Neutrophil (primary cell): ENCODE results near the gene TRMT6.

ENCODE experiments used
- H3K27ac ChIP-seq: fragments of 200-600 bp; sonication (generic); 2 replicates; pipeline ENCODE4 v1.5.1; 2016; ENCODE audit warnings: mild to moderate bottlenecking, moderate library complexity
- H3K27me3 ChIP-seq: fragments of 200-600 bp; sonication (generic); 2 replicates; pipeline ENCODE4 v1.6.0; 2016; ENCODE audit warnings: mild to moderate bottlenecking
- H3K36me3 ChIP-seq: fragments of 200-600 bp; sonication (generic); 2 replicates; pipeline ENCODE4 v1.5.1; 2017
- H3K4me1 ChIP-seq, 2 experiments: fragments of 200-600 bp in 1 of 2; sonication (generic) in 1 of 2; 1 replicate in 1 of 2; 2 replicates in 1 of 2; pipeline versions ENCODE4 v1.5.1 to v1.6.1; 2013 to 2016; ENCODE audit warnings: low read depth in 1 of 2, low read length in 1 of 2, mild to moderate bottlenecking in 1 of 2, moderate library complexity in 1 of 2; ENCODE audit not compliant: control insufficient read depth in 1 of 2, insufficient read depth in 1 of 2
- H3K4me3 ChIP-seq, 2 experiments: fragments of 200-600 bp in 1 of 2; sonication (generic) in 1 of 2; 1 replicate in 1 of 2; 2 replicates in 1 of 2; pipeline ENCODE4 v1.5.1; 2013 to 2016; ENCODE audit warnings: low read depth in 1 of 2, low read length in 1 of 2, mild to moderate bottlenecking in 1 of 2, moderate library complexity in 1 of 2
- H3K9me3 ChIP-seq: fragments of 200-600 bp; sonication (generic); 2 replicates; pipeline ENCODE4 v1.5.1; 2016
- TF ChIP-seq, protein P1 (sequence below): fragments of 200-600 bp; sonication (generic); IDR thresholded peaks from 2 replicates; pipeline ENCODE4 v1.5.1; 2016; ENCODE audit warnings: antibody characterized with exemption

The TRMT6 gene

DNA sequence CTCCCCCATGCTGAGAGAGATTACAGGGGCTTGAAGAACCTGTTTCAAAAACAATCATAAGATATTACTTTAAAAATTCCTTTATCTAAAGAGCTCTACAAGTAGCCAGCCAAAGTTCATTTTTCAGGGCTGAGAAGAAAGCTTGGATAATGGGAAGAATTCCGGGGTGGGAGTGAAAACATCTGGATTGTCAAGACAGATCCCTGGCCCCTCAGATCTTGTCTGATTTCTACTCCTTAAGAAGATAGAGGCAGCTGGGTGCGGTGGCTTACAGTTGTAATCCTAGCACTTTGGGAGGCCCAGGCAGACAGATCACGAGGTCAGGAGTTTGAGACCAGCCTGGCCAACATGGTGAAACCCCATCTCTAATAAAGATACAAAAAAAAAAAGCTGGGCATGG is 24.8 kb downstream of the TRMT6 start:
- Histone ChIP-seq H3K36me3 (no peaks in the 10 kb centered on the region), H3K27ac (no peak overlapping the region), H3K9me3 (no peaks in the 10 kb centered on the region), H3K27me3 (peaks cover 24% of the 10 kb centered on the region), H3K4me1 (no peaks in the 10 kb centered on the region), H3K4me3 (no peak overlapping the region)
- TF ChIP-seq, protein P1, sequence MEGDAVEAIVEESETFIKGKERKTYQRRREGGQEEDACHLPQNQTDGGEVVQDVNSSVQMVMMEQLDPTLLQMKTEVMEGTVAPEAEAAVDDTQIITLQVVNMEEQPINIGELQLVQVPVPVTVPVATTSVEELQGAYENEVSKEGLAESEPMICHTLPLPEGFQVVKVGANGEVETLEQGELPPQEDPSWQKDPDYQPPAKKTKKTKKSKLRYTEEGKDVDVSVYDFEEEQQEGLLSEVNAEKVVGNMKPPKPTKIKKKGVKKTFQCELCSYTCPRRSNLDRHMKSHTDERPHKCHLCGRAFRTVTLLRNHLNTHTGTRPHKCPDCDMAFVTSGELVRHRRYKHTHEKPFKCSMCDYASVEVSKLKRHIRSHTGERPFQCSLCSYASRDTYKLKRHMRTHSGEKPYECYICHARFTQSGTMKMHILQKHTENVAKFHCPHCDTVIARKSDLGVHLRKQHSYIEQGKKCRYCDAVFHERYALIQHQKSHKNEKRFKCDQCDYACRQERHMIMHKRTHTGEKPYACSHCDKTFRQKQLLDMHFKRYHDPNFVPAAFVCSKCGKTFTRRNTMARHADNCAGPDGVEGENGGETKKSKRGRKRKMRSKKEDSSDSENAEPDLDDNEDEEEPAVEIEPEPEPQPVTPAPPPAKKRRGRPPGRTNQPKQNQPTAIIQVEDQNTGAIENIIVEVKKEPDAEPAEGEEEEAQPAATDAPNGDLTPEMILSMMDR = no peak

DNA sequence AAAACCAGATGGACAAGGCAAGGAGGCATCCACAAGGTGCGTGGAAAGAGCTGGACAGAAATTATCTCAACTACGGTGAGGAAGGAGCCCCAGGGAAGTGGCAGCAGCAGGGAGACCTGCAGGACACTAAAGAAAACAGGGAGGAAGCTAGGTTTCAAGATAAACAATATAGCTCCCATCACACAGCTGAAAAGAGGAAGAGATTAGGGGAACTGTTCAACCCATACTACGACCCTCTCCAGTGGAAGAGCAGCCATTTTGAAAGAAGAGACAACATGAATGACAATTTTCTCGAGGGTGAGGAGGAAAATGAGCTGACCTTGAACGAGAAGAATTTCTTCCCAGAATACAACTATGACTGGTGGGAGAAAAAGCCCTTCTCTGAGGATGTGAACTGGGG is 26.8 kb downstream of the TRMT6 start:
- Histone ChIP-seq H3K4me1 (no peaks in the 10 kb centered on the region), H3K4me3 (no peak overlapping the region), H3K36me3 (no peaks in the 10 kb centered on the region), H3K27ac (no peak overlapping the region), H3K27me3 (peaks cover 22% of the 10 kb centered on the region), H3K9me3 (no peaks in the 10 kb centered on the region)
- TF ChIP-seq, protein P1 = no peak

DNA sequence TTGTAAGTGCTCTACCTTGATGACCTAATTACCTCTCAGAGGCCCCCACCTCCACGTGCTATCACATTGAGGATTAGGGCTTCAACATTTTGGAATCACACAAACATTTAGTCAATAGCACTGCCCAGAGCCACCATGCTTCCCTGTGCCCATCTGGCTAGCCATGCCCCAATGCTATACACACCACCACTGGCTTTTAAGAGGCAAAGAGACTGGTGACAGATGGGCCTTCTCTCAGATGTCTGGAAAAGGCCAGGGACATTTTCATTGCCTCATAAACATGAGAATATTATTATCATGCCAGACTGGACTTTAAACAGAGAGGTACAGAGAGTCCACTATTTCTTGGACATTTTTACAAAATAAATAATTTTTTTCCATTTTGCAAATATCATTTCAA is 29.8 kb downstream of the TRMT6 start:
- Histone ChIP-seq H3K4me3 (no peak overlapping the region), H3K27ac (no peak overlapping the region), H3K36me3 (no peaks in the 10 kb centered on the region), H3K27me3 (peaks cover 23% of the 10 kb centered on the region), H3K9me3 (no peaks in the 10 kb centered on the region), H3K4me1 (no peaks in the 10 kb centered on the region)
- TF ChIP-seq, protein P1 = no peak

DNA sequence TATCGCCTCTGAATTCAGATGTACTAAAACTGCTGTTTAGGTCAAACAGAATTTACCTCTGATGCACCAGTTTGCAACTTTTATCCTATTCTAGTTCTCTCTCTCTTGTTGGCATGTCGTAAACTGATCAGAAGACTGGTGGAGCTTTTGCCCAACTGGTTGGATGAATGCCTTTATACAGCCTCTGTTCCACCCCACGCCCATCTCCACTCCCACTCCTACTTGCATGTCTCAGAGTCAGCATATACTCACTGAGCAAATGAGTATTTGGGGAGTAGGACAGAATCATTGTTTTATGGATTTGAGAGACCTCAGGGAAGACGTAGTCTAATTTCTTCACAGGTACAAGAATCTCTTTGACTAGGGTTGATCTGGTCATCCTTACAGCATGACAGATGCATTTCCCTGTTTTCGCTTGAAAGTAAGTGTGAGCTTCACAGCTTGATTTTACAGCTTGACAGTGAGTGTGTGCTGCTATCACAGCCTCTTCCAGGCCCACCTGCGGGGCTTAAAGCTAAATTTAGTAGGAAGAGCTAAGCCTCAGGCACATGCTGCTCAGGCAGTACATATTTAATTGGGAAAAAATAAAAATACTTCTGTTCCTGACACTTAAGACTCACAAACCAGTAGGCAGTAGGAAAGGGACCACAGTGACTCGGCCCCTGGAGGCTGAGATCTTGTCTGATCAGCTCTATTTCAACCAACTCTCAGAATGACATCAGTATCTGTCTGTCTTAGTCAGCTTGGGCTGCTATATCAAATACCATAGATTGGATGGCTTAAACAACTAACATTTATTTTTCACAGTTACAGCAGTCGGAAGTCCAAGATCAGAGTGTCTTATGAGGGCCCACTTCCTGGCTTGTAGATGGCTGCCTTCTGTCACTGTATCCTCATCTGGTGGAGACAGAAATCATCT is 30.4 kb downstream of the TRMT6 start:
- peaks cover 26% of the 10 kb centered on the region for H3K27me3 ChIP-seq
- no peaks in the 10 kb centered on the region for H3K4me1 ChIP-seq
- H3K36me3 ChIP-seq = no peaks in the 10 kb centered on the region
- H3K4me3 ChIP-seq = no peak overlapping the region
- TF ChIP-seq, protein P1 = no peak
- H3K9me3 ChIP-seq = no peaks in the 10 kb centered on the region
- H3K27ac ChIP-seq = no peak overlapping the region

DNA sequence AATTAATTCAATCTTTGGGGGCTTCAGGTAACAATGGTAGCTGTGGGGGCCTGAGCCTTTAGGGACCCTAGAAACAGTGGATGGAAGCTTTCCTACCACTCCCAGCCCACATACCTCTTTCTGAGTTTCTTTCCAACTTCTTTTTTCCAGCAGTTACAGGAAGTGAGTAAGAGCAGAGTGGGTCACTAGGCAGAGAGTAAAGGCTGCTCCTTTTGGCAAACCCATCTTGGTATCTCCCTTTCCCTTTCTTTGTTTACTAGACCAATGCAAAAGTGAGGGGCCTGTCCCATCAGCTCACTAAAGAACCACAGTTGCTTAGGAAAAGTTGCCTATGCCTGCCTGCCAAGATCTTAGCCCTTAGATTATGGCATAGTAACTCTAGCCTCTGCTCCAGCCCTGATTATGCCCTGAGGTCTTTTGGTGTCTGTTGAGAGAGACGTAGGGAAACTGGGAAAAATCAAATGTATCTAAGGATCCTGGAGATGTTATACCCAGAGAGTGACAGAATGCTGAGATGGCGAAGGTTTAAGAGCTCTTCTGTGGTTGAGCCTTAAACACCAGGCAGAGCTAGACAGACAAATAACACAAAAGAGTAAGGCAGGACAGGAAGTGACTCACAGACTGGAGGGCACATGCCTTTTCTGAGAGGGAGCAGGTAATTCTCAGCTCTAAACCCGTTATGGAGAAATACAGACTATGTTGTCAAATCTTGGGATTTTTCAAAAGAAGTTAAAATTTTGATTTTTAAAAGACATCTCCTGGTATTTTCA is 31.3 kb downstream of the TRMT6 start:
- peaks cover 31% of the 10 kb centered on the region for H3K27me3 ChIP-seq
- H3K4me1 ChIP-seq = no peaks in the 10 kb centered on the region
- TF ChIP-seq, protein P1 = no peak
- no peak overlapping the region for H3K27ac ChIP-seq
- H3K4me3 ChIP-seq = no peak overlapping the region
- H3K36me3 ChIP-seq = no peaks in the 10 kb centered on the region
- H3K9me3 ChIP-seq = no peaks in the 10 kb centered on the region
